Measurements from ENCODE around the gene BPIFB4.

DNA sequence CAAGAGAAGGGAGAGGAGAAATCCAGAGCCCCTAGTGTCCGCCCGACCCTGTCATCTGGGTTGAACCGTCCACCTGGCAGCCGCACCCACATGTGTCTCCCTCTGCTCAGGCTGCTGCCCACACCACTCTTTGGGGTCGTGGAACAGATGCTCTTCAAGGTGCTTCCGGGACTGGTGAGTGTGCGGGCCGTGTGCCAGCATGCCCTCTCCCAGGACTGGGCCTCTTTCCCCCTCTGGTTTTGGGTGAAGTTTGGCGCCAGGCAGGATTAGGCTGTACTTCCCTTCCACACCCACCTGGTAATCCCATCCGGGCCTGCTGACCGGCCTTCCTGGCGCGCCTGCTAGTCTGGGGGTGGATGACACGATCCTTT lies 17.8 kb upstream of the BPIFB4 start:
- TF ChIP-seq, protein P1, sequence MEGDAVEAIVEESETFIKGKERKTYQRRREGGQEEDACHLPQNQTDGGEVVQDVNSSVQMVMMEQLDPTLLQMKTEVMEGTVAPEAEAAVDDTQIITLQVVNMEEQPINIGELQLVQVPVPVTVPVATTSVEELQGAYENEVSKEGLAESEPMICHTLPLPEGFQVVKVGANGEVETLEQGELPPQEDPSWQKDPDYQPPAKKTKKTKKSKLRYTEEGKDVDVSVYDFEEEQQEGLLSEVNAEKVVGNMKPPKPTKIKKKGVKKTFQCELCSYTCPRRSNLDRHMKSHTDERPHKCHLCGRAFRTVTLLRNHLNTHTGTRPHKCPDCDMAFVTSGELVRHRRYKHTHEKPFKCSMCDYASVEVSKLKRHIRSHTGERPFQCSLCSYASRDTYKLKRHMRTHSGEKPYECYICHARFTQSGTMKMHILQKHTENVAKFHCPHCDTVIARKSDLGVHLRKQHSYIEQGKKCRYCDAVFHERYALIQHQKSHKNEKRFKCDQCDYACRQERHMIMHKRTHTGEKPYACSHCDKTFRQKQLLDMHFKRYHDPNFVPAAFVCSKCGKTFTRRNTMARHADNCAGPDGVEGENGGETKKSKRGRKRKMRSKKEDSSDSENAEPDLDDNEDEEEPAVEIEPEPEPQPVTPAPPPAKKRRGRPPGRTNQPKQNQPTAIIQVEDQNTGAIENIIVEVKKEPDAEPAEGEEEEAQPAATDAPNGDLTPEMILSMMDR (IDR thresholded peaks at IDR 0.05): no peak
- no peak for TF ChIP-seq EP300 (IDR thresholded peaks at IDR 0.05)

Data from tibial nerve (tissue), 4 donors.